NCI-H2107 treated with DMSO at 0.1 percent for 48 hours (cell line): ENCODE results near the gene IQSEC3.

ENCODE experiments used
- DNase-seq: peaks from one replicate; lab custom pipeline; 2025; ENCODE audit not compliant: unreplicated experiment; lab: John Stamatoyannopoulos, UW

The IQSEC3 gene

GRCh38 chr12:162467-163307 lies 96.1 kb downstream of the IQSEC3 start:
- no peak for DNase-seq

DNA sequence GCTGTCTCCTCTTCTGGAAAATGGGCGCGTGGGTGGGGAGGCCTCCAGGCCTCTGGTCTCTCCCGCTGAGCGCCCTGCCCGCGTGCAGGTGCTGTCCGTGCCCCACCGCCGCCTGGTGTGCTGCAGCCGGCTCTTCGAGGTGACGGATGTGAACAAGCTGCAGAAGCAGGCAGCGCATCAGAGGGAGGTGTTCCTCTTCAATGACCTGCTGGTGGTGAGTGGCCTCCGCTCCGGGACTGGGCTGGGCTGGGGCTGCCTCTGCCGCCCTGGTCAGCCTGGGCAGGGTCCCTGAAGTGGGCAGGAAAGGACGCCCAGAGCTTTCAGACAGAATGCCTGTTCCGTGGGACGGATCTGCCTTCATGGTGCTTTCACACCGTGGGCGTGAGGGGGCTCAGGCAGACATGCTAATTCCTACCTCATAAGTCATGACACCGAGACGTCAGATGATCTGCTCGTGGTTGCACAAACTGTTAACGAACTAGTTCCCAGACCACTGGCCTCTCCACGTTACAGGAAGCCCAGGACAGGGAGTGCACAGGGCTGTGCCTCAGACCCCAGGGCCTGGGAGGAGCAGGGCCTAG lies 96.9 kb downstream of the IQSEC3 start:
- DNase-seq, result no peak

GRCh38 chr12:164207-164606 lies 97.6 kb downstream of the IQSEC3 start:
- no peak for DNase-seq

DNA sequence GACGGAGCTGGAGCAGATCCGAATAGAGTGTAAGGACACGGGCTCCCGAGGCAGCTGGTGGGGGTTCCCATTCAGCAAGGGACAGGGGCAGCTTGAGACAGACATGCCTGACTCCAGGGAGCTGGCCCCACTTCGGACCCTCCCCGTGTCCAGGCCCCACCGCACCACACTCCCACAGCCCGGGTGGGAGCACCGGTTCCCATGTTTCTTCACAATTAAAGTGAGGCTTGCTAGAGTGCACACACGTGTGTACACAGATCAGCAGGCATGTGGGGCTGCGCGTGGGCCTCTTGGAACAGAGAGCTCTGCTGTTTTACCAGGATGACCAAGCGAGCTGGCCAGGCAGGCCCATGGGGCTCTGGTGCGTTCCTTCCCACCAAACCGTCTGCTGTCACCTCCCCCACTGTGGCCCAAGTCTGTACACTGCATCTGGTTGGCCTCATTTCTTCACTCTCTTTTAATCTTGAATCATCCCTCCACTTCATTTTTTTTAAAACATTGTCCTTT lies 99.3 kb downstream of the IQSEC3 start:
- DNase-seq, result no peak

DNA sequence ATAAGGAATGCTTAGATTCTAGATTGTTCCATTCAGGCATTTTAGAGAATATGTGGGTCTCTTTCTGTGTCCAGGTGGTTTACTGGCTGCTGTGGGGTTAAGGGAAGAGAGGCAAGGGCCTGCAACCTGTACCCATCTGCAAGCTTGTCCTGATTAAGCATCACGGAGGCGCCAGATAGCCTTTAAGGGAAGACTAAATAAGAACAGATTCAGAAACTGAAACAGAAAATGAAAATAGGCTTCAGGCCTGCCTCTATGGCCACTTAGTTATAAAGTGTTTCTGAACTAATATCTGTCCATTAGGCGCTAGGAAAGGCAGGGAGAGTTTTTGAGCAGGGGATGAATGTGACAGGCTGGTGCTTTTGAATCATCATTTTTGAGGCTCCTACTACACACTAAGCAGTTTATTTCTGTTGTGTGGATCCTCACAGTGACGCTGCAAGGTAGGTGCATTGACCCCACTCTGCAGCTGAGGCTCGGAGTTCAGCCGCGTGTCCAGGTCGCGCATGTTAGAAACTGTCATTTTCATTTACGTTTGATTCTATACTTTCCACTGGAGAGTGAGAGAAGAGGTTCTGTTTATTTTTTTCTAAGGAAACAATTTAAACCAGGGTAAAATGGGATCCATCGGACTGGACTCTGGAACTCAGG lies 100.0 kb downstream of the IQSEC3 start:
- no peak for DNase-seq

- DNase-seq, result no peak
Measured at GRCh38 chr12:167959-168600, 101.5 kb downstream of the IQSEC3 start.

GRCh38 chr12:168763-169525 lies 102.4 kb downstream of the IQSEC3 start:
- no peak for DNase-seq

GRCh38 chr12:169528-170370 lies 103.2 kb downstream of the IQSEC3 start:
- no peak for DNase-seq

- no peak for DNase-seq
Measured at GRCh38 chr12:170371-171225, 104.0 kb downstream of the IQSEC3 start.

- DNase-seq, result no peak
Measured at GRCh38 chr12:171276-171675, 104.7 kb downstream of the IQSEC3 start.

DNA sequence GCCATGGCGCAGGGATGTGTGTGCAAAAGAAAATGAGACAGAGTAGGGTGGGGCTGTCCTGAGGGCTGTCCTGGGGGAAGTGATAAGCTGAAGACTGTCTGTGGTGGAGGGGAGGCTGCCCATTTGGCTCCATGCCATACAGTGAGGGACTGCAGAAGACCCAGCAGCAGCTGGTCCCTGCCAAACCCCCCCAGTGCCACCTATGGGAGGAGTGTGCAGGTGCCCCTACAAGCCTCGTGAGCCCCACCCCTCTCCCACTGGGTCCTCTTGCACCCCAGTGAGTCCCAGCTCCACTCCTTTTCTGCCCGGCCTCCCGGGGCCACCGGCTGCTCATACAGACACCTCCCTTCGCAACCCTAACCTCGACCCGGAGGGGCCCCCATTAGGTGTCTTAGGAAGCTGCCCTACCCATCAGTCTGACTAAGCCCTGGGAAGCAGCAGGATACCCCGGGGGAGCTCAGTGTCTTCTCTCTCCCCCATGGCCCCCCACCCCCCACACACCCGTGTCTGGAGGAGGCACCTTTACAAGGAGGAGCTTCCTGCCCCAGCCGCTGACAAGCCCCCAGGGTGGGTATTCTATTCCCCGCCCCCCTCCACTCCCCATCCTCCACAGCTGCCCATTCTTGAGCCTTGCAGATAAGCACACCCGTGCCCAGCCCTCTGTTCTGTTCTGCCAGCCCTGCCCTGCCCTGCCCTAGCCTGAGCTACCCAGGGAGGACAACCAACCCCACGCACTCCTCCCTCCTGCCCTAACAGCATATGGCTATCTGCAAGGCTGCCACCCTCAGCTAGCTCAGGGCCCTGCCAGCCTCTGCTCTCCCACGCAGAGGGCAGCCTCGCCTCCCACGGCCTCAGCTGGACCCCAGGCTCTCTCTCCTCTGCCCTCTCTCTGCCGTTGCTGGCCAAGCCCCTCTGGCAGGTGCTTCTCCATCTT lies 105.4 kb downstream of the IQSEC3 start:
- DNase-seq, result no peak

DNA sequence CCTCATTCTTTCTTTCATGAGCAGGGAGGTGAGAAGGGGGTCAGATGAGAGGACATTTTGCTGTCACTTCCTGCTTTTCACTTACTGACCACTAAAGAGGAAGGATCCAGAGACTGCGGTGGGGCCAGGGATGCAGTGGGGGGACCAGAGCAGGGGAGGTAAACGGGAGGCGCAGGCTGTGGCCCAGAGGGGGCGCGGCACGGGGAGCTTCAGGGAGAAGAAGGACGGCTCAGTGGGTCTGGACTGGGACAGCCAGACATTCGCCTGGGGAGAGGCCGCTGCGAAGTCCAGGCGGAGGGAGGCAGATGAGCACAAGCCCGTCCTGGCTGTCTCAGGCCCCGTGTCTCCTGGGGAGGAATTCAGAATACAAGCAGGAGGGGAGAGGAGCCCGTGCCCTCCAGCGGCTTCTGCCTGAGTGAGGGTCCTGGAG lies 106.2 kb downstream of the IQSEC3 start:
- DNase-seq, result no peak

GRCh38 chr12:174124-174523 lies 107.6 kb downstream of the IQSEC3 start:
- DNase-seq, result no peak

DNA sequence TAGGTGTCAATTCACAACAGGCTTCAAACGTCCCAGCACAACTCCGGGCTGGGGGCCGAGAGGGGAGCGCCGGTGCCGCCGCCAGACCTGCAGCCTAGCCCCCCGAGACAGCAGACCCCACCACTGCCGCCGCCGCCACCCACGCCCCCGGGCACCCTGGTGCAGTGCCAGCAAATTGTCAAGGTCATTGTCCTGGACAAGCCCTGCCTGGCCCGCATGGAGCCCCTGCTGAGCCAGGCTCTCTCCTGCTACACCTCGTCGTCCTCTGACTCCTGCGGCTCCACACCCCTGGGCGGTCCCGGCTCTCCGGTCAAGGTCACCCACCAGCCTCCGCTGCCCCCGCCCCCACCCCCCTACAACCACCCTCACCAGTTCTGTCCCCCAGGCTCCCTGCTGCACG lies 108.0 kb downstream of the IQSEC3 start:
- DNase-seq, result no peak

DNA sequence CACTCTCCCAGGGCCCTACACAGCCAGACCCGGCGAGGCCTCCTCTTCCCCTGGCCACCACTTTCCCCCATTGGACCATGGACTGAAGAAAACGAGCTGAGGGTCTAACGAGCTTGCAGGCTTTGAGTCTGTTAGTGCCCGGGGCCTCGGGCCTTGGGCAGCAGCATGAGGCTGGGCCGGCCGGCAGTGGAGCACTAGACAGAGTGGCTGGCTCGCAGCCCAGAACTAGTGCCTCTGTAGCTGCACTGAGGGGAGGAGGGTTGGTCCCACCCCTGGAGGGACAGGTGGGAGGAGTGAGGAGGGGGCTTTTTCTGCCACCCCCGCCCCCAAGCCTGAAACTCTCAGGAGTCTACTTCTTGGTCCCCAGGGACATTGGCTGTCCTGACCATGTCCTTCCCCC lies 108.7 kb downstream of the IQSEC3 start:
- DNase-seq, result no peak

DNA sequence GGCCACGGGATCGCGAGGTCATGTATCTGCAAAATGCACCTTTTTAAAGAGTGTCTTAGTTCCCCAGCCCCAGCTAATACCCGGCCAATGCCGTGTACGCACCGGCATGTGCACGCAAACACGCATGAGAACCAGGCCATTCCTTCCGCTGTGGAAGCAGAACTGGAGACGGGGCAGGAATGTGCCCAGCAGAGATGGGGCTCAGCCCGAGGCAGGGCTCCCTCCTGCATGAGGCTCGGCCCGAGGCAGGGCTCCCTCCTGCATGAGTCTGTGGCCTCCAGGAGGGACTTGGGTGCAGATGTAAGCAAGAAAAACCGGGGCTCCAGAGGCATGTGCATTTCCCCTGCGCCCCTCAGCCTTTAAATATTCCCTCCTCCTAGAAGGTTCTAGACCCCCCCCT lies 109.2 kb downstream of the IQSEC3 start:
- no peak for DNase-seq

DNA sequence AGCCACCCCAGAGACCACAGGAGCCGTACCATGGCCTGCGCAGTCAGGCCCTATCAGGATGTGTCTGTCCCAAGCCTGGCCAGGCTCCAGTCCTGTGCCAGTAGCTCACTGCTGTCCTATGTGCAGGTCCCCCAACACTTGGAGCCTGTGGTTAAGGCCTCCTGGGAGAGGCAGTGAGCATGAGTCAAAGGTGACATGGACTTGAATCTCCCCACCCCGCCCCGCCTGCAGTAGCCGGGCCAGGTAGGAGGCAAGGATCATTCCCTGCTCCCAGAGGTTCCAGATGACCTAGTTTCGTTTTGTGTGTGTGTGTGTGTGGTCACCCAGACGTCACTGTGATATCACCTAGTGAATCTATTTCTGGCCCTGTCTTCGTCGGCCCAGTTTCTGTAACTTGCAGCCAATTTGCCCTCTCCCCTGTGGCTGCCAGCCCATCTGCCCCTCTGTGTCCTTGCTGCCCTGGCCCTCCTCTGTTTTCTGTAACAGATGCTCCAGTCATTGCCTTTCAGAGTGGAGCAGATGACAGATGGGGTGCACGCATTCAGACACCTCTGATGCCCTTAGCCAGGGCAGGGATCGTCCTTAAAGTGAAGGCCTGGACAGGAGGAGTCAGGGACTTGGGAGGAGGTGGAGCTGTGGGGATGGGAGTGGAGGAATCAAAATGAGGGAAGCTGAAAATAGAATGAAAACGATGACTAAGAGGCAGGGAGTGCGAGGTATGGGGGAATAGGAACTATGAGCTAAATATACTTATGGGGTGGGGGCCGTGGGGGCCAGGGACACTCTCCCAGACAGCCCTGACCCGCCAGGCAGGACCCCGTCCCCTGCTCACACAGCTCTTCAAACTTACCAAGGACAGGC lies 110.0 kb downstream of the IQSEC3 start:
- DNase-seq, result no peak
